ENCODE results near the gene ROR1.
"Not testable (repeated sequence)": the region's sequence is repeated elsewhere in the genome, so short reads cannot be mapped to it uniquely, and the experiment has no call there.

The ROR1 gene

GRCh38 chr1:64223329-64224151 lies 449.7 kb downstream of the ROR1 start:
- DNase-seq (ENCODE audit: low read depth in 2 of 2): no peak

GRCh38 chr1:64224236-64224635 lies 450.4 kb downstream of the ROR1 start:
- DNase-seq (ENCODE audit: low read depth in 2 of 2): not testable (repeated sequence)

- no peak for DNase-seq (ENCODE audit: low read depth in 2 of 2)
Observed at GRCh38 chr1:64228167-64228957, 454.5 kb downstream of the ROR1 start.

- DNase-seq (ENCODE audit: low read depth in 2 of 2): no peak
Observed at GRCh38 chr1:64229307-64229706, 455.5 kb downstream of the ROR1 start.

Data from activated CD8-positive, alpha-beta memory T cell treated with anti-CD3 and anti-CD28 coated beads for 4 hours (primary cell).